HS-27A (cell line): ENCODE measurements around the gene MAP3K20.
"Not testable (repeated sequence)": the region's sequence is repeated elsewhere in the genome, so short reads cannot be mapped to it uniquely, and the experiment has no call there.

Experiments used
- DNase-seq: peaks from one replicate; pipeline ENCODE4 v3.0.0-alpha.2; 2012; ENCODE audit warnings: low read depth, missing footprints

MAP3K20 gene

DNA sequence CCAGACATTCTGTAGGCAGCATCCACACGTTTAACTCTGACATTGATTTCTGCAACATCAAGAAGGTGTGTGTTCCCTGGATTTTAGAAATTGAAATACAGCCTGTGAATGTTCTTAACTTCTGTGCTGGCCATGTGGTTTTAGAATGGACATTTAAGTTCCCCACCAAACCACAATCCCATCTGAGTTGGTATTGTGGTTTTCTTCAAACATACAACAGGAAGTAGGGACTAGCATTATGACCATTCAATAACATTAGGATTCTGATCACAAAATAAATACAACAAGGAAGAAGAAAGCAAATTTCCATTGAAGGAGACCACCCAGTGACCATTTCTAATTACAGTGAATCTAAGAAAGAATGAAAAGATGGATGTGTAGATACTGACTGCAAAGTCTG is 51.2 kb downstream of the MAP3K20 start:
- DNase-seq: no peak

DNA sequence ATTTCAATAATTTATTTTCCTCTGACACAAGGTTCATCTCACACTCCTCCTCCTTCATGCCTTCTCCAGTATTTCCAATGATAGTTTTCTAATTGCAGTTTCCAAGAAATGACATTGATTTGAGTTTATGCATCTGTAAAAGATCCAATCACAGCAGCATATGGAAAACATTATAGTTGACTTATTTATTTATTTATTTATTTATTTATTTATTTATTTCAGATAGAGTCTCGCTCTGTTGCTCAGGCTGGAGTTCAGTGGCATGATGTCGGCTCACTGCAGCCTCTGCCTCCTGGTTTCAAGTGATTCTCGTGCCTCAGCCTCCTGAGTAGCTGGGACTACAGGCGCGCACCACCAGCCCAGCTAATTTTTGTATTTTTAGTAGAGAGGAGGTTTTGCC is 52.5 kb downstream of the MAP3K20 start:
- not testable (repeated sequence) for DNase-seq

DNA sequence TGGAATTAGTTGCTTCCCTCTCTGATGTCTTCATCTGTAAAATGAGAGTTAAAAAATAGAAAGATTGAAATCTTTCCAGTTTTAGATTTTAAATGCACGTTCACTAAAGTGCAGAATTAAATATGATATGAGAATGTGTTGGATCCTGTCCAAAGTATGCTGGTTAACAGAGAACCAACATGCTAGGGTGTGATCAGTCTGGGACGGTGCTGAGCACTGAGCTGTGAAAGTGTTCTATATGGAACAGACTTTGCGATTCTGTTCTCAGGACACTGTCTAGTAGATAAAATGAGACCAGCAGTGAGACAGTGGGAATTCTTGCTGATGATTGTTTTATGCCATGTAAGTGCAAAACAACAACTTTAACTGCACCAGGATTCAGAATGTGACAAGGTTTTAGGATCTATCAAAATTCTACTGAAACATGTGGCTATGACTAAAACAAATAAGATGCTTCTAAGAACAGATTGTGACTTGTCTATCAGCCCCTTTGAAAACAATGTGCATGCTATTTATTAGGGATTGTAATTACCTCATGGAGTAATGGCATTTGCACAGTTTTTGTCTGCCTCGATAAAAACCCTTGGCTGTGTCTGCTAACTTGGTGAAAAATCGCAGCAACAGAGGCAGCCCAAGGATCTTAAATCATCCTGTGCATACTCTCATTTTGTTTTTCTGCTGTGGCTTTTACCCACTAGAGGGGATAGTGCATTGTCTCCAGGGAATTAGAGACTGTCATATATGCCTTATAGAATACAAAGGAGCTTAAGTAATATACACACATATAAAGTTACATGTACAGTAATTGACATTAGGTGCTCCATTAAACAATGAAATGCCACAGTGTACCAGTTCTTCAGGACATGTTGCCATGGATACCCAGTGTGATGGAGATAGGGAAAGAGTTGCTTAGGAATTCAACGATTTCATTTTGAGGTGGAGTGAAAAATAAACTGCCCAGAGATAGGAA is 55.1 kb downstream of the MAP3K20 start:
- no peak for DNase-seq

GRCh38 chr2:173132531-173132930 is 56.9 kb downstream of the MAP3K20 start:
- no peak for DNase-seq

- no peak for DNase-seq
Observed at GRCh38 chr2:173134703-173135102, 59.1 kb downstream of the MAP3K20 start.

- DNase-seq: no peak
Observed at GRCh38 chr2:173136067-173136466, 60.4 kb downstream of the MAP3K20 start.

GRCh38 chr2:173136599-173136998 is 61.0 kb downstream of the MAP3K20 start:
- DNase-seq: no peak

- DNase-seq: no peak
Observed at GRCh38 chr2:173137610-173138009, 62.0 kb downstream of the MAP3K20 start.

GRCh38 chr2:173138962-173139361 is 63.3 kb downstream of the MAP3K20 start:
- no peak for DNase-seq

DNA sequence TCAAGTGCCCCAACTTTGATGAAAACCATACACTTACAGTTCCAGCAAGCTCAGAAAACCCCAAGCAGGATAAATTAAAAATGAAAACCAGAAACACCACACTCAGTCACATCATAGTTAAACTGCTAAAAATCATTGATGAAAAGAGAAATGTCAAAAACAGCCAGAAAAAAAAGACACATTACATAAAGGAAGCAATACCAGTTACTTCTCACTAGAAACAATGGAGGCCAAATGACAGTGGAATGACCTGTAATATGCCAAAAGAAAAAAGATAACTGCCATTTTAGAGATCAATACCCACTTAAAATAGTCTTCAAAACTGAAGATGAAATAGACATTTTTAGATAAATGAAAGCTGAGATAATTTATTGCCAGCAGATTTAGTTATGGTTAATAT is 66.0 kb downstream of the MAP3K20 start:
- DNase-seq: no peak

DNA sequence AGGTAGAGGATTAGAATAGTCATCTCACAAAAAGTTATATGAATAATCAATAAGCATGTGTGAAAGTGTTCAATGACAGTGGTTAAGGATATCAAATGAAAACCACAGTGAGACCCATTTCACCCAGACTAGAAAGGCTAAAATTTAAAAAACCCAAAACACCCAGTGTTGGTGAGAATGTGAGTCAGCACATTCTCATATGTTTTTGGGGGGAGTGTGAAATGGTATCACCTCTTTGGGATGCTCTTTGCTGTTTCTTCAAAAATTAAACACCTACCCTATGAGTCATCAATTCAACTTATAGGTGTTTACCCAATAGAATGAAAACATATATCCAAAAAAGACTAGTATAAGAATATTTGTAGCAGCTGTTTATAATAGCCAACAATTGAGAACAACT is 69.8 kb downstream of the MAP3K20 start:
- DNase-seq: no peak

- DNase-seq: no peak
Observed at GRCh38 chr2:173146590-173146989, 70.9 kb downstream of the MAP3K20 start.

DNA sequence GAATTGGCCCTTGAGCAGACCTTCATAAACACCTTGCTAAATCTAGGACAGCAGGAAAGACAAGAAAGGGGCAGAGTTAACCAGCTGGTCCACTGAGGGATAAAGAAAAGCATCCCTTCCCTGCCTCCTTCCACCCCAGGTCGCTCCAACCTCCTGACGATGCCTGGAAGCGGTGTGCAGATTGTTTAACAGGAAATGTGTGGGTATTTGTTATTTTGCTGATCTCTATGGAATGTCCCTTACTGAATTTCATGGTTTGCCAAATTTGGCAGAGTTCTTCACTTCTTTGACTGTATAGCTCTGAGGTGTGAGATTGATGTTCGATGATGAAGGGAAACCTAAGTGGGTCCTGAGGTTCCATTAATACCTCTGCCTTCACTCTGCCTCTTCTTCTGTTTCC is 72.9 kb downstream of the MAP3K20 start:
- no peak for DNase-seq

DNA sequence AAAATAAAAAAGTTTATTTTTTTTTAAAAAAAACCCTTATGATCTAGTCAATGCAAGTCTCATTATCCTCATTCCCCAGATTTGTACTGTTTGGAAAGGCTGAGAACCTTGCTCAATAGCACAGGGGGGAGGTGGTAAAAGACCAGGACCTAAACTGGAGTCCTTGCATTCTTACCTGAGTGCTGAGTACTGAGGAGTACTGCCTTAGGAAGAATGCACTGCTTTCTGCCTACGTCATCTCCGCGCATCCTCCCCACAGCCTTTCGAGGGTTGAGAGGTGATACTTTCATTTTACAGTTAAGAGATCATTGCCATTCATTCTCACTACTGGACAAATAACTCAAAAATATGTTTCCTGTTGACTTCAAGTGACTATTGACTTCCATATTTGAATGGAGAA is 73.8 kb downstream of the MAP3K20 start:
- no peak for DNase-seq

DNA sequence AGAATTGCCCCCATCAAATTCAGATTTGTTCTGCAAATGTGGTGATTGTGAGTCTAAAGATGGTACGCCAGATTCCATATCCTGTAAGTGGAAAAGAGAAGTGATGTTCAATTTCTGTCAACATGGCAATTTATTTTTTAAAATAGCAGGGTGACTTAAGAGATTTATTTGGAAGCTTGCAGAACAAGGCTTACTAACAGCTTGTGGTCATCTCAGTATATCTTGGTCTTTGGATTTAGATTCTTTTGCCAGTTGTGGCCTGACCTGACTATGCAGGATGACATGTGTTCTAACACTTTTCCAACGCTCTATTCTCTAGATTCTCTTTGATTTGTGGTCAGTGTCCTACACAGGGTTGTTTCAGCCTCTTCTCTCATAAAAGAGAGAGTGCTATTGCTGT is 74.4 kb downstream of the MAP3K20 start:
- DNase-seq: no peak

DNA sequence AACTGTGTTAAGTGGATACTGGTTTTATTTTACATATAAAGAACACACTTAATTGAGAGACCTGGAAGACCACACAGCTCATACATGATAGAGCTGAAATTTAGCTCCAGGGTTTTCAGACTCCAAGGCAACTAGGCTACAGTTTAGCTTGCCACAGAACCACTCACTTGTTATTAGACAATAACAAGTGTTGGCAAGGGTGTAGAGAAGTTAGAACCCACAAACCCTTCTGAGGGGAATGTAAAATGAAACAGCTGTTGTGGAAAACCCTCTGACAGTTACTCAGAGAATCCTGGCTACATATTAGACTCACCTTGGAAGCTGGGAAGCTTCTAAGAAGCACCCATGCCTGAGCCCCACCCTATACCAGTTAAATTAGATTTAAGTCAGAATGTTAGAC is 75.3 kb downstream of the MAP3K20 start:
- no peak for DNase-seq

GRCh38 chr2:173151671-173152401 is 76.2 kb downstream of the MAP3K20 start:
- DNase-seq: peak; percentile 23

DNA sequence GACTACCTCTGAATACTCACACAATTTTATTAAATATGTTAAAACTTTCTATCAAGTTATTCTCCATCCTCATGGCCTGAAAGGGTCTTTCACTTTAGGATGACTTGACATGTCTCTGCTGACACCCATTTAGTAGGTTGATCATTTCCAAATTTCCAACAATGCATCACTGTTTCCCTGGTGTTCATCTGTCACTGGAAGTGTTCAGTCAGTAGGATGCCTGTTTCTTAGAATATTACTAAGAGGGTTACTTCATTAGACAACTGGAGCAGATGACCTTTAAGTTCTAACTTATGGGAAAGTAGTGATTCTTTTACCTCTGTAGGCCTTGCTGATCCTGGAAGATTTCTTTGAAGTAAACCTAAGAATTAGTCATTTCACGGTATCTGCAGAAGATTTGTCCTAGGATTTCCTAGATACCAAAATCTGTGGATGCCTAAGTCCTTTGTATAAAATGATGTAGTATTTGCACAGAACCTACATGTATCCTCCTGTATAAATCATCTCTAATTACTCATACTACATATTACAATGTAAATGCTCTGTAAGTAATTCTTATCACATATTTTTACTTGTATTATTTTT is 77.7 kb downstream of the MAP3K20 start:
- no peak for DNase-seq

- no peak for DNase-seq
Observed at GRCh38 chr2:173157676-173158293, 82.1 kb downstream of the MAP3K20 start.

GRCh38 chr2:173159791-173160463 is 84.3 kb downstream of the MAP3K20 start:
- no peak for DNase-seq

DNA sequence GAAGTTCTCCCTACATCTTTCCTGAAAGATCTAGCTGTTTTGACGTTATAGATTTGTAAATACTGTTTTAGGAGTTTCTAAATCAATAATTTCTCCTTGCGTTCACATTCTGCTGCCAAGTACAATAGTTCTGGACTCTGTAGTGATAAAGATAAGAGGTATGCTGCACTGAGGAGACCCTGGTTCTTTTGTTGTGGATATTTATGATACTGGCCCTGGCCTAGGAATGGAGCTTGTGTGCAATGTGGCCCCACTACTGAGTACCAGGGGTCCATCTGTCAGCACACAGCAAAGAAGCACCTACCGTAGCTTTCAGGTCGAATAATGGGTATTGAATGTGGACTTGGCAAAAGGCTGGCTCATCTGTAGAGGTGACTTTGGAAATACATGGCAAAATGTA is 85.0 kb downstream of the MAP3K20 start:
- no peak for DNase-seq

GRCh38 chr2:173161040-173161439 is 85.4 kb downstream of the MAP3K20 start:
- no peak for DNase-seq
